K562 (cell line): Measurements from ENCODE around the gene CALD1. TPM values are rescaled to one million over a fixed set of nuclear protein-coding genes. Genes with fewer than 3 reads are reported as not detected.

Experiments used
- ATAC-seq: fragments of 200-7000 bp; cut with Tn5 transposase; 3 replicates; pipeline ENCODE4 v1.9.1; 2020; ENCODE audit warnings: moderate library complexity
- BruUV-seq: library from RNA; stranded (reverse); fragments of 400-500 nt; replicated peaks from 2 replicates; lab custom pipeline; 2021; lab: Mats Ljungman, UMichigan
- CTCF ChIA-PET: fragments of 300-600 bp; formaldehyde crosslinking; extraction: SDS; loops from one replicate; lab custom pipeline; 2021; ENCODE audit warnings: low intra/inter-chr PET ratio; lab: Yijun Ruan, JAX
- POLR2A ChIA-PET: fragments of 300-600, 350-650 bp; sonication (Branson Sonifier 250); formaldehyde crosslinking; extraction: SDS; loops from one replicate; lab custom pipeline; 2021; ENCODE audit warnings: antibody characterized with exemption, inconsistent platforms; lab: Yijun Ruan, JAX
- DNase-seq, 4 experiments: peaks; one replicate each; pipeline versions ENCODE4 v3.0.0 to v3.0.0-alpha.2; 2011 to 2018; ENCODE audit warnings: low spot score in 3 of 4, mixed read lengths in 3 of 4; ENCODE audit errors: extremely low read depth in 1 of 4
- FAIRE-seq: peaks from 2 replicates; lab custom pipeline; 2011; peaks lifted over from hg19 to GRCh38; lab: Jason Lieb, UNC
- H2AFZ ChIP-seq: 2 replicates; pipeline ENCODE4 v1.6.0; 2011; ENCODE audit warnings: low read depth, low read length, control low read depth, inconsistent platforms
- H3K27ac ChIP-seq: fragments of 200-600 bp; 3 replicates; pipeline ENCODE4 v1.8.0; 2011; ENCODE audit warnings: low read depth, mild to moderate bottlenecking, control low read depth, inconsistent platforms, low read length, moderate library complexity, mixed read lengths; ENCODE audit errors: extremely low read depth
- H3K27me3 ChIP-seq, 2 experiments: fragments of 300-600 bp in 1 of 2; 2 replicates in 1 of 2; 3 replicates in 1 of 2; pipeline versions ENCODE4 v1.6.0 to v1.8.0; 2011; ENCODE audit warnings: inconsistent platforms in 2 of 2, low read length in 2 of 2, mild to moderate bottlenecking in 1 of 2, mixed read lengths in 1 of 2, moderate library complexity in 1 of 2; ENCODE audit not compliant: control insufficient read depth in 2 of 2, insufficient read depth in 2 of 2
- H3K36me3 ChIP-seq: fragments of 300-600 bp; 3 replicates; pipeline ENCODE4 v1.8.0; 2011; ENCODE audit warnings: mild to moderate bottlenecking, low read length, inconsistent platforms; ENCODE audit not compliant: control insufficient read depth, insufficient read depth
- H3K4me1 ChIP-seq, 2 experiments: fragments of 200-600 bp in 1 of 2; replicated peaks in 1 of 2; 2 replicates in 1 of 2; 3 replicates in 1 of 2; pipeline versions ENCODE4 v1.5.1 to v1.8.0; 2011; ENCODE audit warnings: inconsistent platforms in 2 of 2, low read length in 2 of 2, mild to moderate bottlenecking in 1 of 2, mixed read lengths in 1 of 2, moderate library complexity in 1 of 2; ENCODE audit not compliant: control insufficient read depth in 2 of 2, insufficient read depth in 2 of 2
- H3K4me2 ChIP-seq: 2 replicates; pipeline ENCODE4 v1.6.1; 2011; ENCODE audit warnings: low read length, control low read depth, inconsistent platforms, mixed read lengths; ENCODE audit not compliant: insufficient read depth
- H3K4me3 ChIP-seq: fragments of 200-600 bp; sonication (generic), shearing (Covaris generic); 2 replicates; pipeline ENCODE4 v1.5.1; 2016; ENCODE audit warnings: control low read depth, inconsistent platforms
- H3K79me2 ChIP-seq: fragments of 200-600 bp; 3 replicates; pipeline ENCODE4 v1.8.0; 2011; ENCODE audit warnings: low read length, inconsistent platforms; ENCODE audit not compliant: control insufficient read depth, insufficient read depth
- H3K9ac ChIP-seq, 2 experiments: 2 replicates each; pipeline versions ENCODE4 v1.6.0 to v1.6.1; 2011; ENCODE audit warnings: low read depth in 2 of 2, low read length in 2 of 2, control low read depth in 1 of 2, inconsistent platforms in 1 of 2, mild to moderate bottlenecking in 1 of 2, mixed read lengths in 1 of 2; ENCODE audit not compliant: insufficient read depth in 1 of 2
- H3K9me1 ChIP-seq: one replicate; pipeline ENCODE4 v1.6.0; 2011; ENCODE audit warnings: inconsistent platforms, mild to moderate bottlenecking, low read length, moderate library complexity; ENCODE audit not compliant: control insufficient read depth, insufficient read depth
- H3K9me3 ChIP-seq: replicated peaks from 2 replicates; pipeline ENCODE4 v1.5.1; 2011; ENCODE audit warnings: low read depth, low read length, inconsistent platforms; ENCODE audit not compliant: control insufficient read depth, insufficient read depth
- H4K20me1 ChIP-seq: replicated peaks from 2 replicates; pipeline ENCODE4 v1.6.1; 2011; ENCODE audit warnings: low read length, inconsistent platforms, mixed read lengths; ENCODE audit not compliant: control insufficient read depth, insufficient read depth
- NCOA1 ChIP-seq: fragments of 450-650 bp; IDR thresholded peaks from 2 replicates; pipeline ENCODE4 v1.6.1; 2016; ENCODE audit warnings: low read depth
- POU5F1 ChIP-seq: fragments of 150-350 bp; IDR thresholded peaks from 2 replicates; pipeline ENCODE4 v1.6.1; 2014; ENCODE audit warnings: borderline replicate concordance, low read length, low read depth, mild to moderate bottlenecking; ENCODE audit not compliant: partially characterized antibody
- ZNF76 ChIP-seq: fragments of 250-450 bp; sonication (Bioruptor Pico); IDR thresholded peaks from 2 replicates; pipeline ENCODE4 v1.4.0; 2020; ENCODE audit warnings: mild to moderate bottlenecking, moderate library complexity, borderline replicate concordance
- WGBS: fragments of 100-300 bp; shearing (Covaris generic); methylation state at CpG from one replicate; pipeline ENCODE4 v1.1.6; 2016; ENCODE audit warnings: low coverage, mixed read lengths; ENCODE audit not compliant: insufficient coverage; ENCODE audit errors: missing lambda C conversion rate; 5-methylcytosine and 5-hydroxymethylcytosine counted together
- in situ Hi-C: fragments of 300-500 bp; cut with MboI; formaldehyde crosslinking; loops from 4 replicates; pipeline ENCODE4 v1.15.0; 2018; ENCODE audit warnings: inconsistent platforms, mixed read lengths
- intact Hi-C: fragments of 100-400 bp; cut with micrococcal nuclease; formaldehyde crosslinking; loops from 2 replicates; pipeline ENCODE4 v1.14.2; 2022
- polyA plus RNA-seq, 8 experiments: library from polyadenylated mRNA; depleted of rRNA in 4 of 8; stranded (reverse) in 5 of 8; unstranded in 3 of 8; fragments of >200 nt; fragmentation: Nextera tagmentation in 2 of 8; fragmentation: Illumina TruSeq in 1 of 8; extraction: Ambion mirVana in 2 of 8; extraction: Trizol in 1 of 8; gene quantifications; 2 replicates each; pipeline versions ENCODE4 v1.2.1 to v1.2.3, GENCODE V29; 2011 to 2014; ENCODE audit warnings: inconsistent platforms in 1 of 8, missing spikeins in 1 of 8
- total RNA-seq, 7 experiments: library from RNA; depleted of rRNA in 6 of 7; stranded (reverse); fragments of >200 nt in 6 of 7; fragmentation: Illumina TruSeq in 2 of 7; extraction: Trizol in 2 of 7; gene quantifications; 2 replicates each; pipeline versions ENCODE4 v1.2.1 to v1.2.3, GENCODE V29; 2011 to 2021; ENCODE audit warnings: low replicate concordance in 1 of 7
- TF ChIP-seq, protein P1 (sequence below): sonication (generic); formaldehyde crosslinking; IDR thresholded peaks from 2 replicates; pipeline ENCODE4 v1.8.0; 2023; ENCODE audit warnings: mild to moderate bottlenecking, missing genetic modification reagents
- TF ChIP-seq, protein P2 (sequence below): sonication (generic); formaldehyde crosslinking; IDR thresholded peaks from 2 replicates; pipeline ENCODE4 v1.8.0; 2022; ENCODE audit warnings: mild to moderate bottlenecking, missing genetic modification reagents
- TF ChIP-seq, protein P3 (sequence below): fragments of 450-650 bp; IDR thresholded peaks from 2 replicates; pipeline ENCODE4 v1.6.1; 2018; ENCODE audit warnings: mild to moderate bottlenecking, low read depth; ENCODE audit not compliant: partially characterized antibody

CALD1 gene
- total and polyA plus RNA-seq, 9 of the 15 experiments (the other 6 are each of a cell fraction or from before 2014, with no cell fraction given) = 0.40 TPM; not detected in 8

DNA sequence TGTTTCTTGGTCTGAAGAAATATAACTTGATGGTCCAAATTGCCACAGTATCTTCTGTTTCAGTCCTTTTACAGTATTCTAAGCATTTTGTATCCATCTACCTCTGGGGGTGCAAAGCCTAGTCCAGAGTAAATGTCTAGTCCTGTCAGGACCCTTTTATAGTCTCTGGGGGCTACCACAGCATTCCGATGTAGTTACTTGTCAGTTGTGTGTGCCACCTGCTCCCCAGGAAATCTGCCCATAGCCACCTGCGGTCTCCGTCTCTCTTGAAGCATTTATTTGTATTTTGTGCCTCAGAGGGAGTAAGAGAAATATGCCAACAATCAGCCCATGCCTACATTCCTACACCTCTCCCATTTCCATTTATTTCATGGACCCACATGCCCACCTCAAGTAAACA is 219.7 kb downstream of the CALD1 start:
- H3K9me1 ChIP-seq = no peaks in the 10 kb centered on the region
- no peak overlapping the region for H3K4me3 ChIP-seq
- H3K9ac ChIP-seq = no peak overlapping the region
- ChIA-PET POLR2A (interaction anchor here (1.1 kb wide), 1 partner anchor 111 kb away, joined by 3 read pairs; no protein-coding TSS in a partner anchor), CTCF (no interaction called here)
- no peak for ATAC-seq
- intact Hi-C loops = no loop called here
- H4K20me1 ChIP-seq = no peaks in the 10 kb centered on the region
- 4% methylated on average over 3 of the region's 3 CpGs for WGBS
- H3K27ac ChIP-seq = no peak overlapping the region
- TF ChIP-seq, protein P1, sequence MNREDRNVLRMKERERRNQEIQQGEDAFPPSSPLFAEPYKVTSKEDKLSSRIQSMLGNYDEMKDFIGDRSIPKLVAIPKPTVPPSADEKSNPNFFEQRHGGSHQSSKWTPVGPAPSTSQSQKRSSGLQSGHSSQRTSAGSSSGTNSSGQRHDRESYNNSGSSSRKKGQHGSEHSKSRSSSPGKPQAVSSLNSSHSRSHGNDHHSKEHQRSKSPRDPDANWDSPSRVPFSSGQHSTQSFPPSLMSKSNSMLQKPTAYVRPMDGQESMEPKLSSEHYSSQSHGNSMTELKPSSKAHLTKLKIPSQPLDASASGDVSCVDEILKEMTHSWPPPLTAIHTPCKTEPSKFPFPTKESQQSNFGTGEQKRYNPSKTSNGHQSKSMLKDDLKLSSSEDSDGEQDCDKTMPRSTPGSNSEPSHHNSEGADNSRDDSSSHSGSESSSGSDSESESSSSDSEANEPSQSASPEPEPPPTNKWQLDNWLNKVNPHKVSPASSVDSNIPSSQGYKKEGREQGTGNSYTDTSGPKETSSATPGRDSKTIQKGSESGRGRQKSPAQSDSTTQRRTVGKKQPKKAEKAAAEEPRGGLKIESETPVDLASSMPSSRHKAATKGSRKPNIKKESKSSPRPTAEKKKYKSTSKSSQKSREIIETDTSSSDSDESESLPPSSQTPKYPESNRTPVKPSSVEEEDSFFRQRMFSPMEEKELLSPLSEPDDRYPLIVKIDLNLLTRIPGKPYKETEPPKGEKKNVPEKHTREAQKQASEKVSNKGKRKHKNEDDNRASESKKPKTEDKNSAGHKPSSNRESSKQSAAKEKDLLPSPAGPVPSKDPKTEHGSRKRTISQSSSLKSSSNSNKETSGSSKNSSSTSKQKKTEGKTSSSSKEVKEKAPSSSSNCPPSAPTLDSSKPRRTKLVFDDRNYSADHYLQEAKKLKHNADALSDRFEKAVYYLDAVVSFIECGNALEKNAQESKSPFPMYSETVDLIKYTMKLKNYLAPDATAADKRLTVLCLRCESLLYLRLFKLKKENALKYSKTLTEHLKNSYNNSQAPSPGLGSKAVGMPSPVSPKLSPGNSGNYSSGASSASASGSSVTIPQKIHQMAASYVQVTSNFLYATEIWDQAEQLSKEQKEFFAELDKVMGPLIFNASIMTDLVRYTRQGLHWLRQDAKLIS (CRISPR knock-in tag) = no peak
- TF ChIP-seq, protein P2, sequence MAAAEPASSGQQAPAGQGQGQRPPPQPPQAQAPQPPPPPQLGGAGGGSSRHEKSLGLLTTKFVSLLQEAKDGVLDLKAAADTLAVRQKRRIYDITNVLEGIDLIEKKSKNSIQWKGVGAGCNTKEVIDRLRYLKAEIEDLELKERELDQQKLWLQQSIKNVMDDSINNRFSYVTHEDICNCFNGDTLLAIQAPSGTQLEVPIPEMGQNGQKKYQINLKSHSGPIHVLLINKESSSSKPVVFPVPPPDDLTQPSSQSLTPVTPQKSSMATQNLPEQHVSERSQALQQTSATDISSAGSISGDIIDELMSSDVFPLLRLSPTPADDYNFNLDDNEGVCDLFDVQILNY = no peak
- TF ChIP-seq POU5F1 = no peak
- no peak for TF ChIP-seq ZNF76 (CRISPR knock-in tag)
- TF ChIP-seq, protein P3, sequence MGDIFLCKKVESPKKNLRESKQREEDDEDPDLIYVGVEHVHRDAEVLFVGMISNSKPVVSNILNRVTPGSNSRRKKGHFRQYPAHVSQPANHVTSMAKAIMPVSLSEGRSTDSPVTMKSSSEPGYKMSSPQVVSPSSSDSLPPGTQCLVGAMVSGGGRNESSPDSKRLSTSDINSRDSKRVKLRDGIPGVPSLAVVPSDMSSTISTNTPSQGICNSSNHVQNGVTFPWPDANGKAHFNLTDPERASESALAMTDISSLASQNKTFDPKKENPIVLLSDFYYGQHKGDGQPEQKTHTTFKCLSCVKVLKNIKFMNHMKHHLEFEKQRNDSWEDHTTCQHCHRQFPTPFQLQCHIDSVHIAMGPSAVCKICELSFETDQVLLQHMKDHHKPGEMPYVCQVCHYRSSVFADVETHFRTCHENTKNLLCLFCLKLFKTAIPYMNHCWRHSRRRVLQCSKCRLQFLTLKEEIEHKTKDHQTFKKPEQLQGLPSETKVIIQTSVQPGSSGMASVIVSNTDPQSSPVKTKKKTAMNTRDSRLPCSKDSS = no peak
- TF ChIP-seq NCOA1 = no peak
- H2AFZ ChIP-seq = no peak overlapping the region
- in situ Hi-C loops = no loop called here
- no peaks in the 10 kb centered on the region for H3K4me1 ChIP-seq
- H3K36me3 ChIP-seq = no peaks in the 10 kb centered on the region
- DNase-seq = no peak
- H3K27me3 ChIP-seq = no peaks in the 10 kb centered on the region; a peak in 1 of 5 replicates
- FAIRE-seq = no peak
- no peaks in the 10 kb centered on the region for H3K79me2 ChIP-seq
- no peak overlapping the region for H3K4me2 ChIP-seq
- no TSS peak for BruUV-seq
- H3K9me3 ChIP-seq = no peaks in the 10 kb centered on the region
